ENCODE results near the gene HOXD3.
A peak's percentile ranks its signal among the peaks of the same experiment; 100 is the strongest.

Gene HOXD3

DNA sequence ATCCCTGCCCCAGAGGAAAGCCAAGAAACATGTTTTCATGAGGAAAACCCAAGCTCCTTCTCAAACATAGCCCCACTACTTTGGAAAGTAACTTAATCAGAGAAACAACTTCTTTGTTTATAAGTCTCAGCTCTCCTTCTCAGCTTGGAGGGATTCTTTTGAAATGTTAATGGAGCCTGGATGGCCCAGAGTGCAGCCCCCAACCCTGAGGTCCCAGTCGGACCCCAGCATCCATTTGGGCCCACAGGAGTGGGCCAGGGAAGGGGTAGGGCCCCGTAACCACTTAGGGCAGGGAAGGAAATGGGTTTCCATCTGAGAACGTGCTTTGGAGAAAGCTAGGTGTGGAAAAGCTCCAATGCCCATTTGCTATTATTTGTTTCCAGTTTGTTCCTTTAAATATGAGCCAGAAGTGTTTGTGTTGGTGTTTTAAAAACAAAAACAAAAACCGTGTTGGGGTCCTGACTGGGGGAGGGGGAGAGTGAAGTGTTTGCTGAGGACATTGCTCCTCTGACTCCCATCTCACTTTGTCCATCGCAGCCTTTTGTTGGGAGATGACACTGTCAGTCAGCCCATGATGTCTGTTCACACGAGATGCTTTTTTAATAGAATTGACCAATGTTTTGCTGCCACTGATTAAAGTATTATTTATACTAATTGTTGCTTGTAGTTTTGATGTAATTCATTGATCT is 1.6 kb upstream of the HOXD3 start:
- Mint-ChIP-seq H3K36me3 (ENCODE audit: low read depth) (peaks cover 50% of the 10 kb centered on the region), H3K27ac (peak overlapping the region; percentile 95 to 99 (median 96)), H3K4me1 (peaks cover 65% of the 10 kb centered on the region), H3K9me3 (no peaks in the 10 kb centered on the region), H3K27me3 (ENCODE audit: low read depth) (peaks cover 4% of the 10 kb centered on the region), H3K4me3 (peak overlapping the region; percentile 81 to 84 (median 83))
- TF ChIP-seq, protein P1, sequence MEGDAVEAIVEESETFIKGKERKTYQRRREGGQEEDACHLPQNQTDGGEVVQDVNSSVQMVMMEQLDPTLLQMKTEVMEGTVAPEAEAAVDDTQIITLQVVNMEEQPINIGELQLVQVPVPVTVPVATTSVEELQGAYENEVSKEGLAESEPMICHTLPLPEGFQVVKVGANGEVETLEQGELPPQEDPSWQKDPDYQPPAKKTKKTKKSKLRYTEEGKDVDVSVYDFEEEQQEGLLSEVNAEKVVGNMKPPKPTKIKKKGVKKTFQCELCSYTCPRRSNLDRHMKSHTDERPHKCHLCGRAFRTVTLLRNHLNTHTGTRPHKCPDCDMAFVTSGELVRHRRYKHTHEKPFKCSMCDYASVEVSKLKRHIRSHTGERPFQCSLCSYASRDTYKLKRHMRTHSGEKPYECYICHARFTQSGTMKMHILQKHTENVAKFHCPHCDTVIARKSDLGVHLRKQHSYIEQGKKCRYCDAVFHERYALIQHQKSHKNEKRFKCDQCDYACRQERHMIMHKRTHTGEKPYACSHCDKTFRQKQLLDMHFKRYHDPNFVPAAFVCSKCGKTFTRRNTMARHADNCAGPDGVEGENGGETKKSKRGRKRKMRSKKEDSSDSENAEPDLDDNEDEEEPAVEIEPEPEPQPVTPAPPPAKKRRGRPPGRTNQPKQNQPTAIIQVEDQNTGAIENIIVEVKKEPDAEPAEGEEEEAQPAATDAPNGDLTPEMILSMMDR (IDR thresholded peaks at IDR 0.05; ENCODE audit: unreplicated experiment in 3 of 3): no peak

DNA sequence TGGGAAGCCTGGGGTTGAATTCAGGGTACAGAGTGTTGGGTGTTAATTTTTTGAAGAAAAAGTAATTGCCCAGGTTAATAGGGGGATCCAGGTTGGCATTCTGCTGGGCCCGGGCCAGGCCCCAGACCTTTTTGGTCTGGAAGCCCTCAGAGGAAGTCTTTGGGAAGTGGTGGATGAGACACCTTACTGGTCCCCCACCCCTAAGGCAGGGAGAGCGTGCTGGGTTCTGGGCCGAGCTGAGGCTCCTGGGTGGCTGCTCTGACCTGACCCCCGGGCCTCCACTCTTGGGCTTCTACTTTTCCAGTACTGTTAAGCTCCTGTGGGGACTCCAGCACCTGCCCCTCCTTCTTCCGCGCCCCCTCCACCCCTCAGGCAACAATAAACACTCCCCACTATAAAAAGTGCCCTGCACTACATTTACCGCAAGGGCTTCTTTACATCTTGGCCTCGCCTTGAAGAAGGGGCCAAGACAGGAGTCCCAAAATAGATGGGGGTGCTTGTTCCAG is 753 bp upstream of the HOXD3 start:
- Mint-ChIP-seq H3K27me3 (ENCODE audit: low read depth) (peaks cover 11% of the 10 kb centered on the region), H3K9me3 (no peaks in the 10 kb centered on the region), H3K4me3 (peak overlapping the region; percentile 80 to 85 (median 81)), H3K36me3 (ENCODE audit: low read depth) (peaks cover 45% of the 10 kb centered on the region), H3K4me1 (peaks cover 63% of the 10 kb centered on the region), H3K27ac (peak overlapping the region; percentile 95 to 99 (median 96))
- TF ChIP-seq, protein P1 (IDR thresholded peaks at IDR 0.05; ENCODE audit: unreplicated experiment in 3 of 3): no peak

DNA sequence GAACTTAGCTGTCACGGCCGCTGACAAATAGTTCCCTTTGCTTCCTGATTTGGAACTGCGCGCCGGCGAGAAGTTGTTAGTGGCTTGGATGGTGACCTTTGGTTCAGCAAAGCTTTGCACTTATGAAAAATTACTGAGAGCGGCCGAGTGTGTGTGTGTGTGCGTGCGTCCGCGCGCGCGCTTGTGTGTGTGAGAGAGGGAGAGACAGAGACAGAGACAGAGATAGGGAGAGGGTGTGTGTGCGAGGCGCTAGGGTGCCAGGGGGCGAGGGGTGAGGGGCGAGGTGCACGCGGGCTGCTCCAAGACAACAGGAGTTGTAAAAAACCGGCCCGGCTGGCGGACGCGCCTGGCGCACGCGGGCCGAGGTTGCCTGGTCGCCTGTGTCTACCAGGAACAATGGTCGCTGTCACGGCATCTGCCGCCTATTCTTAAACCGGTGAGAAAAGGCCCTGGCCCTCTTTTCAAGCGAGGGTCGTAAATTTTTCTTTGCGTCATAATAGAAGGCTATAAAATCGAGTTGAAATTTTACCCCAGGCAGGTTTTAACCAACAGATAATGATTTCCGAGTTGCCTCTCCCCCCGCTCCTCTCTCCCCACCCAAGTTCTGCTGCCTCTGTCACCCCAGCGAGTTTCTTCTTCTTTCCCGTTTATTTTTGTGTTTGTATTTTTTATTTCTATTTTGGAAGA is 535 bp downstream of the HOXD3 start:
- Mint-ChIP-seq H3K27me3 (ENCODE audit: low read depth) (peaks cover 14% of the 10 kb centered on the region), H3K9me3 (no peaks in the 10 kb centered on the region), H3K4me3 (peak overlapping the region; percentile 79 to 89 (median 83)), H3K4me1 (peaks cover 67% of the 10 kb centered on the region), H3K36me3 (ENCODE audit: low read depth) (peaks cover 37% of the 10 kb centered on the region), H3K27ac (peak overlapping the region; percentile 95 to 99 (median 99))
- TF ChIP-seq, protein P1 (IDR thresholded peaks at IDR 0.05; ENCODE audit: unreplicated experiment in 3 of 3): no peak

DNA sequence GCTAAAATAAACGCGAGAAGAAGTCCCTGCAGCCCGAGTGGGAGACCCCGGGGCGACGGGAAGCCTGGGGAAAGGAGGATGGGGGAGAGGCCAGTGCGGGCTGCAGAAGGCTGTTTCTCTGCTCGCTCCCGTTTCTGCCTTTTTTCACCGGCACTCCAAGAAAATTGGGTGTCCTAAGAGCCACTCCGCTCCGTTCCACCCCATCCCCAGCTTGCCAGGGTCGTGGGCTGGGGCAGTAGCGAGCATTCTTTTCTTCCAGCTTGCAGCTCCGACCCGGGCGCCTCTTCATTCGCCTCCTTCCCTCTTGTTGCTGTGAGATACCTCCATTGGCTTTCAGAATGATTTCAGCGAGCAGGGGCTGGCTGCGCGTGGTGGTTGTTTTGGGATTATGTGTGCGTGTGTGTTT is 1.1 kb downstream of the HOXD3 start:
- Mint-ChIP-seq H3K27me3 (ENCODE audit: low read depth) (peaks cover 17% of the 10 kb centered on the region), H3K27ac (peak overlapping the region; percentile 95 to 99 (median 99)), H3K9me3 (no peaks in the 10 kb centered on the region), H3K4me3 (peak overlapping the region; percentile 79 to 89 (median 83)), H3K36me3 (ENCODE audit: low read depth) (peaks cover 34% of the 10 kb centered on the region), H3K4me1 (peaks cover 70% of the 10 kb centered on the region)
- TF ChIP-seq, protein P1 (IDR thresholded peaks at IDR 0.05; ENCODE audit: unreplicated experiment in 3 of 3): no peak

DNA sequence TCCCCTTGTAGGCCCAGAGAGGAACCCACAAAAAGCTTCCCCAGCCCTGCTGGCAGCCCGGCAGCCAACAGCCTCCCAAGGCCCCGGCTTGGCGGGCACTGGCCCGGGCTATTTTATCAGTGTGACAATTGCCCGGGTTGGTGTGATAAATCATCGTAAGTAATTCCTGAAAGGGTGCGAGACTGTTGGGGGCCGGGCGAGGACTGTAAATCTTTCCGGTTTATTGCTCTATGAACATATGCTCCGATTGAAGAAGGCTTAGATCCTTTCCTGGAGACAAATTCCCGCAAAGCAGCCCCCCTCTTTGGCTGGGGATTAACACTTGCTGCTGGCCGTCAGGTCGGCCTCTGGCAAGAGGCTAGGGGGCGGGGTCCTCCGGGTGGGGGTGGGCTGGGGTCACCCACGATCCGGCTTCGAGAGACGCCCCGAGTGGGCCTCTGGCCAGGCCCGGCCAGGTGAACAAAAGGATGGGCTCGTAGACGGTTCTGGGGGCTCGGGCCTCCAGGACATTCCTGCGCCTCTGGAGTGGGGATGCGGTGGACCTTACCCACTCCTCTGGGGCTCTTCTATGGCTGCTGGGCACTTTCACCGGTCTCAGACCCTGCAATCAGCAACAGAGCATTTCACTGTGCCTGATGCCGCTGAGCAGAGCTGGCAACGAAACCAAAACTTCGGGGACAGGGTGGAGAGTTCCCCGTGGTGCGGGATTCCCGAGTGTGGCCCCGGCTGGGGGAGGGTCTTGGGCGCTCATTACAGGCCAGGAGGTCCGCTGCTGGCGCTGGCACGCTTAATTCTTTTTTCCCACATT is 2.0 kb downstream of the HOXD3 start:
- peak overlapping the region; percentile 79 to 89 (median 88) for H3K4me3 Mint-ChIP-seq
- H3K36me3 Mint-ChIP-seq (ENCODE audit: low read depth): peaks cover 29% of the 10 kb centered on the region
- peaks cover 19% of the 10 kb centered on the region for H3K27me3 Mint-ChIP-seq (ENCODE audit: low read depth)
- TF ChIP-seq, protein P1 (IDR thresholded peaks at IDR 0.05; ENCODE audit: unreplicated experiment in 3 of 3): no peak
- no peaks in the 10 kb centered on the region for H3K9me3 Mint-ChIP-seq
- H3K27ac Mint-ChIP-seq: peak overlapping the region; percentile 95 to 99 (median 99)
- H3K4me1 Mint-ChIP-seq: peaks cover 73% of the 10 kb centered on the region
